ENCODE measurements around the gene HMBS.
"Not testable (repeated sequence)": the region's sequence is repeated elsewhere in the genome, so short reads cannot be mapped to it uniquely, and the experiment has no call there.

Gene HMBS

DNA sequence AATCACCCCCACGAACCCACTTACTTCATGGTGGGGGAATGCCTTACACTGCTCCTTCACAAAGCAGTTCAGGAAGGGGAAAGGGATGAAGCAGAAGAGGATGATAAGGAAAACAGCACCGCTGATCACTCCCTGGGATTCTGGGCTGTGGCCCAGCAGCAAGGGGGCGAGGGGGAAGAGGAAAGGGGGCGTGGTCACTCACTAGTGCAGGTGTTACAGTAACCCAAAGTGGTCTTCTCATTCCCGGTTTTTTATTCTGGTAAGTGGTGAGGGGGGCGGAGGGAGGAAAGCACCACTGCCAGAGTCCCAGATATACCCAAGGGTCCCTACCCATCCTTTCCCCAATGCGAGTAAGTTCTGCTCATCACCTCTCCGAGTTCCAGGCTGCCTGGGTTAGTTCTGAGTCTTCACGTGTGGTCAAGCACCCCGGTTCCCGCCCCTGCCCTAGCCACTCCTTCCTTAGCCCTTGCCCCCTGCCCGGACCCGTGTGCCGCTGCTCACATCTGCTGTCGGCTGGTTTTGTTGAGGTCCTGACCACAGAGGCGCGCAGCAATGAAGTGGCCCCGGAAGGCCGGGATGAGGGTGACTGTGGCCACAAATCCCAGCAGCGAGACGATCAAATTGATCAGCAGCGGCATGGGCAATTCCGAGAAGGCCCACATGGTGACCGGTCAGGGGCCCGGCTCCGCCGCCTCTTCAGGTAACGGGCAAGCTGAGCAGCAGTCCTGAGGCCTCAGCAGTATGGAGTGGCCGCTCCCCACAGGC lies 16.5 kb downstream of the HMBS start:
- no peak for DNase-seq (ENCODE audit: low read depth)

DNA sequence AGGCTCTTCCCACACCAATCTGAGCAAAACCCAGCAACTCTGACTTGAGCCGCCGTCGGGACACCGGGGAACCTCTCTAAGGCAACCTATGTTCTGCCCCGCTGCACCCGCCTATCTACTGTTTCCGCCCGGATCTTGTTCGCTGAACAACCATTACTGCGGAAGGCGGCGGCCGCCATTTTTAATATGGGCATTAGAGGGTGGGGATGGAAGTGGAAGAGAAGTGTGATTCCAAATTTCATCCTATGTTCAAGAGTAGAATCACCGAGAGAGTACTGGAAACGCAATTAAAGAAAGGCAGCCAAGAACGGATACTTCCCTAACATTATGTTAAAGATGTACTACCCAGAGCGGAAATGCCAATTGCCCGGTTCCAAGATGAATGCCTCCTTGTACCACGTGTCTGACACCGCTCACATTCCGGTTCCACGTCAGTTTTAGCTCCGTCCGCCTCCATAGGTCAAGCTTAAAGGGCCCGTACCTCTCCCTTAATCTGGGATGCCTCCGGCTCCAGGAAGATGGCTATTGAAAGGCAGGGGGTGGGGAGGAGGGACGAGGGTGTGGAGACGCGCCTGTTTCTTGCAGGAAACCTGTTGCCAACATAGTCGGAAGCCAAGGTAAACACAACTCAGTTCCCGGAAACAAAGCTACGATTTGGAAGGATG lies 17.2 kb downstream of the HMBS start, which contains the start of gene DPAGT1:
DPAGT1 (minus strand) TSS at position 95 of the 665 bp plus-strand sequence. CDS start 198 bp downstream, outside the sequence.
- DNase-seq (ENCODE audit: low read depth) = peak; percentile 75

DNA sequence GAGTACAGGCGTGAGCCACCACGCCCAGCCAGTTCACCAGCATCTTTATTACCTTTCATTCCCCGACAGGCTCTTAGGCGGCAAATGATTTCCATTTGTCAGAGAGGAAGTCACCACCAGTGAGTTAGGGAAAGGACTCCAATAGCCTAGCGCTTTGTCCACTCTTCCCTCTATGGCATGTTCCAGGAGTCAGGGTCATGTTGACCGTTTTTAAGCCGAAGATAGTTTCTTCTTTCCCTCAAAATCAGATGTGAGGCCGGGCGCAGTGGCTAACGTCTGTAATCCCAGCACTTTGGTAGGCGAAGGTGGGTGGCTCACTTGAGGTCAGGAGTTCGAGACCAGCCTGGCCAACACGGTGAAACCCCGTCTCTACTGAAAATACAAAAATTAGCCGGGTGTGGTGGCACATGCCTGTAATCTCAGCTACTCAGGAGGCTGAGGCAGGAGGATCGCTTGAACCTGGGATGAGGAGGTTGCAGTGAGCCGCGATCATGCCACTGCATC lies 18.5 kb downstream of the HMBS start:
- not testable (repeated sequence) for DNase-seq (ENCODE audit: low read depth)

DNA sequence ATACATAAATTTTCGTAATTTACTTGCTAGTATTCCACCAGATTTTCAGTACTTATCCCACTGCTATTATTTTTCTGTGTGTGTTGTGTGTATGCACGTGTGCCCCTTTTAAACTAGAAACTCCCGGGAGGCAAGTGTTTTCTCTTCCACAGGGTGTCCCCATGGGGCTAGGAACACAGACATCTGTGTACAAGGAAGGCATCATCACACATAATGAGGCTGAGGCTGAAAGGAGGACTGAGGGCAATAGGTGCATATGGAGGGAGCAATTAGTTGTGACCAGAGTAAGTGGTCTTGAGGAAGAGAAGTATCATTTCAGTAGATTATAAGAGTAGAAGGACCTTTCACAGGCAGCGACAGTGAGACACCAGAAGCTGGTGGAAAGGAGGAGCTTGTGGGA lies 19.1 kb downstream of the HMBS start:
- DNase-seq (ENCODE audit: low read depth) = no peak

DNA sequence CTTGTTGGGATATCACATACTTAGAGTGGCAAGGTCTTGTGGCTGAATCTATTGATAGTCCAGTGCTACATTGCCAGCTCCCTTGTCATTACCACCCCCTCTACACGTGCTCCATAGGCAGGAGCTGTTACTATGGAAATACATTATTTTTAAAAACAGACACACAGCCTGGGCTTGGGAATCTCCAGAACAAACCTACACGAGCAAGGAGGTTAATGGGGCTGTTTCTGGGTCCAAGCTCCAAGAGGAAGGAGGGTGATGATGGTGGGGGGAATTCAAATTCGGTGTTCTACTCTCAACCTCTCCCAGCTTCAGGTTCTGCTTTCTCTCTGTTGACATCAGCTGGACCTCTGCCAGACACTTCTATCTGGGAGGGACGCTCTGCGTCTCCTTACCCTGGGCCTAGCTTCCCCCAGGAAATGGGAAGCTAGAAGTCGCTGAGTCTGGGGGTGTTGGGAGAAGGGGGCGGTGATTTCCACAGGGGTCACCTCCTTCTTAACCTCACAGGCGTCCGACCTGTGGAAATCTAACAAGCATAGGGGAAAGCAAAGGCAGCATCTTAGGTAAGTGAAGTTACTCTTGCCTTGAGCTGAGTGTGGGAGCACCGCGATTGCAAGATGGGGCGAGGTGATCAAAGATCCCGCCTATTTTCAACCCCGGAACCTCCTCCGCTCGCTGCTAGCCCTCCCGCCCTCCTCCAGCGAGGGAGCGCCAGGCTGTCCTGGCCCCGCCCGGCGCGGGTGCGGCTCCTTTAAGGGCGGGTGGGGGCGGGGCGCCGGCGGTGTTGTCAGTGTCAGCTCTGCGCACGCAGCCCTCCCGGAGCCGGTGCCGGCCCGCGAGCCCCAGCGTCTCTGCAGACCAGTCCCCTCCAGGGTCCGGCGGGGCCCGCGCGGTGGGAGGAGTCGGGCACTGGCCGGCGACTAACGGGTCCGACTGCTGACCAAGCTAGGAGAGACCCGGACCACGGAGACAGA lies 22.2 kb downstream of the HMBS start, which contains the start of gene C2CD2L:
C2CD2L (plus strand) TSS at position 781 of the 974 bp plus-strand sequence. CDS start 398 bp downstream, outside the sequence.
- DNase-seq (ENCODE audit: low read depth) = peak; percentile 79

DNA sequence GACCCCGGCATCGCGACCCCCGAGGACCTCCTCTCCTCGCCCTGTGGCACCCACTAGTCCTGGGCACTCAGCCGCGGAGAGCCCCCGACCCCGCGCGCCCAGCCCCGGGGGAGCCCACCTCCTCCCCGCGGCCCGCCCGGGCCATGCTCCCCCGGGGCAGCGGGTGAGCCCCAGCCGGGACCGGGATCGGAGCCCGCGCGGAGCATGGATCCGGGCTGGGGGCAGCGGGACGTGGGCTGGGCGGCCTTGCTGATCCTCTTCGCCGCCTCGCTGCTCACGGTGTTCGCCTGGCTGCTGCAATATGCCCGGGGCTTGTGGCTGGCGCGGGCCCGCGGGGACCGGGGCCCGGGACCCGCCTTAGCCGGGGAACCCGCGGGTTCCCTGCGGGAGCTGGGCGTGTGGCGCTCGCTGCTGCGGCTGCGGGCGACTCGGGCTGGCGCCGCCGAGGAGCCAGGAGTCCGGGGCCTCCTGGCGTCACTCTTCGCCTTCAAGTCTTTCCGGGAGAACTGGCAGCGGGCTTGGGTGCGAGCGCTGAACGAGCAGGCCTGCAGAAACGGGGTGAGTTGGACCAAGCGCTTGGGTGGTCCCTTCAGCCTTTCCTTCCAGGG lies 23.0 kb downstream of the HMBS start:
- DNase-seq (ENCODE audit: low read depth) = no peak

DNA sequence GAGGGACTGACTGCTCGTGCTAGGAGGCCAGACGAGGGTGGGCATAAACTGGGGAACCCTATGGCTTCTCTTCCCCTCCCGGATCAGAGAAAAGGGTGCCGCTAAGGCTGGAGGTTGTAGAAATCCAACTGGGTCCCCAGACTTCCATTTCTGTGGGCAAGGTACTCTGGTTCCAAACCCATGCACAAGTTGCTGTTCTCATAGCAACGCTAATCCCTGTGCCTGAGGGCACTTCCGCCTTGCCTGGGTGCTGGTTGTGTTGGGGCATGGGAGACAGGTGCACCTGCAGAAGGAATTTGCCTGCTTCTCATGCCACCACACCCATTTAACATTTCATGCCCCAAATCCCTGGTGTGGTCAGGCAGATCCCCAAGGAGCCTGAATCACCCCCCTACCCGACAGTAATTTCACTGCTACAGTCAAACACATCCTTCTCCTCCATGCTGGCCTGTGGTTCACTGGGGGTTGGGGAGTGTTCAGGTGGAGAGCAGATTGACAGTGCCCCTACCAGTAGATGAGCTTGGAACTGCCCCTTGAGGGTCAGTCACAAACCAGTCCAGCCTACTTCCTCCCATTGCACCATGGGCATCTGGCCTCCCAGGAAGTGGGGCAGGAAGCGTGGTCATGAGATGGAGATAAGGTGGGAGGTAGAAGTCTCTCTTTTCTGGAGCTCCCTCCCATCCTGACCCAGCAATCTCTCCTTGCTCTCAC lies 23.6 kb downstream of the HMBS start:
- no peak for DNase-seq (ENCODE audit: low read depth)

DNA sequence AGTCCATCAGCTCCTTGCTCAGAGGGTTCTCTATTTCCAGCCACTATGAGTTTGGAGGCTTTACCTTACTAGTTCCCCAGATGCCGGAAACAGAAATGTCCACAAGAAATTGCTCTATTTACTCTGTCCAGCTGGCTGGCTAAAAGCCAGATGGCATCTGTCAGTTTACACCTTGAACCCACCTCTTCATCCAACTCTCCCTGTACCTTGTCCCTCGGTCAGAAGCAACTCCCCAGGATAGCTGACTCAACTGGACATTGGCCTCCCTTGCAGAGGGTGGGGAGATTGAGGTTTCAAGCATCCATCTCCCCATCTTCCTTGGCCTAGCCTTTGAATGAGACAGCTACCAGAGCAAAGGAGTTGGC lies 24.2 kb downstream of the HMBS start:
- DNase-seq (ENCODE audit: low read depth) = no peak

DNA sequence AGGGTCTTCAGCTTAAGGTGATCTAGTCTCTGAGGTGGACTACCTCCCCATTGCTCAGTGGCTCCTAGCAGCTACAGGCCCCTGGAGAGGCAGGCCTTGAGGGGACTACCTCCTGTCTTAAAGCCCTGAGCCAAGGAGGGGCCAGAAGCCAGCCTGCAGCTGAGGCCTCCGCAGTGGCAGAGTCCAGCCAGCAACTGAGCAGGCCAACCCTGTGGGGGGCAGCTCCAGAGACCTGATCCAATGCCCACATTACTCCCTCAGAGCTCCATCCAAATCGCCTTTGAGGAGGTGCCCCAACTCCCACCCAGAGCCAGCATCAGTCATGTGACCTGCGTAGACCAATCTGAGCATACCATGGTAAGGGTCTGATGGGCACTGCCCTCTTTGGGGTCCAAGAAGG lies 25.2 kb downstream of the HMBS start:
- no peak for DNase-seq (ENCODE audit: low read depth)

DNA sequence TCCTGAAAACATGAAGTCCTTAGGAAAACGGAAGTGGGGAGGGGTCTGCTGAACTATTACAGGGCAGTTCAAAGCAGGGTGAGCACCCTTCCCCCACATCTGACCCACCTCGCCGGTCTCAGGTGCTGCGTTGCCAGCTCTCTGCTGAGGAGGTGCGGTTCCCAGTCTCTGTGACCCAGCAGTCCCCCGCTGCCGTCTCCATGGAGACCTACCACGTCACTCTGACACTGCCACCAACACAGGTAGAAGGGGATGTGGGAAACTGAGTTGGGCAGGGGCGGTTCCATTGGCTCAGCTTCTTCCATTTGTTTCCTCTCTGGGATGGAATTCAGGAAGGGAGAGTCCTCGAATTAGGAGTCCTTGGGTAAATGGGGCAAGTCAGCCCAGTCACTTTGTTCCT lies 25.8 kb downstream of the HMBS start:
- DNase-seq (ENCODE audit: low read depth) = no peak

DNA sequence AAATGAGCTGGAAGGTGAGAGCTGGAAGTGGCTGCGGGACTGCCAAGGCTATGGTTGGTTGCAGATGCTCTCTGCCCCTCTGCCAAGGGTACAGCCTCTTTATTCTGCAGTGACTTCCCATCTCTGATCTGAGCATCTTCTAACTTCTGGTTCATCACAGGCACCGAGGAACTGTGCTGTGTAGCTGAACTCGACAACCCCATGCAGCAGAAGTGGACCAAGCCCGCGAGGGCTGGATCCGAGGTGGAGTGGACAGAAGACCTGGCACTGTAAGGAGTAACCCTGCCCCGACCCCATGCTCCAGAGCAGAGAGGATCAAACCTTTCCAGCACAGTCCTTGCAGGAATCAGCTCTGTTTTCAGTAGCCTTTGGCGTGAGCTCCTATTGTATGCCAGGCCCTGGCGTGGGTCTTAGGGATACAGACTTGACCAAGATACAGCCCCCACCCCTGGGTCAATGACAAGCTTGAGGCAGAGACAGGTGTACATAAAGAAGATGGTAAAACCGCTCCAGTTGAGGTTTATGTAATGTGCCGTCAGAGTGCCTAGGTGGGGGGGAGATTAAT lies 26.8 kb downstream of the HMBS start:
- no peak for DNase-seq (ENCODE audit: low read depth)

DNA sequence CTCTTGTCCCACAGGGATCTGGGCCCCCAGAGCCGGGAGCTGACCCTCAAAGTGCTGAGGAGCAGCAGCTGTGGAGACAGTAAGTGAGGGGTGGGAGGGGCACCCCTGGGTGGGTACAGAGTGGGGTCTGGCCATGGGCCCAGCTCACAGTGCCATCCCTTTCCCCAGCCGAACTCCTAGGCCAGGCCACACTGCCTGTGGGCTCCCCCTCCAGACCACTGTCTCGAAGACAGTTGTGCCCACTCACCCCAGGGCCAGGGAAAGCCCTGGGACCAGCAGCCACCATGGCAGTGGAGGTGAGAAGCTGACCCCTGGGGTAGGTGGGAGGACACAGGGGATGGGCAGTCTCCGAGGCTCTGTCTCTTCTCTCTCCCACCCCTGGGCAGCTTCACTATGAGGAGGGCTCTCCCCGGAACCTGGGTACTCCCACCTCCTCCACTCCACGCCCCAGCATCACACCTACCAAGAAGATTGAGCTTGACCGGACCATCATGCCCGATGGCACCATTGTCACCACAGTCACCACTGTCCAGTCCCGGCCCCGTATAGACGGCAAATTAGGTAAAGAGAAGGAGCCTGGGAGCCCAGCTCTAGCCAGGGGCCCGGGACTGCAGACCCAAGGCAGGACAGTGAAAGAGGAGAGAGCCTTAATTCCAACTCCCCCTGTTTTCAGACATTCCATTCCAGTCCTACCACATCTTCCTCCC lies 27.8 kb downstream of the HMBS start:
- DNase-seq (ENCODE audit: low read depth) = no peak

DNA sequence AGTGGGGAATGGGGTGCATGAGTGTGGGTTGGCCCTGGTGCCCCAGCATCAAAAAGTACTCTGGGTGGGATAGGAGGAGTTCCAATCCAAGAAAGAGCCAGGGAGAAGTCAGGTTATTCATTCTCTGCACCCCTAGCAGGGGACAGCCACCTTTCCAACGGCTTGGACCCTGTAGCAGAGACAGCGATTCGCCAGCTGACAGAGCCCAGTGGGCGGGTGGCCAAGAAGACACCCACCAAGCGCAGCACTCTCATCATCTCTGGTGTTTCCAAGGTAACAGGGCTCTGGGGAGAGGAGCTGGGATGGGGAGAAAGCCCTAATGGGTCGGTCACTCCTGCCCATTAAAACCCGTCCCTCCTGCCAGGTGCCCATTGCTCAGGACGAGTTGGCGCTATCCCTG lies 29.0 kb downstream of the HMBS start:
- DNase-seq (ENCODE audit: low read depth) = no peak

DNA sequence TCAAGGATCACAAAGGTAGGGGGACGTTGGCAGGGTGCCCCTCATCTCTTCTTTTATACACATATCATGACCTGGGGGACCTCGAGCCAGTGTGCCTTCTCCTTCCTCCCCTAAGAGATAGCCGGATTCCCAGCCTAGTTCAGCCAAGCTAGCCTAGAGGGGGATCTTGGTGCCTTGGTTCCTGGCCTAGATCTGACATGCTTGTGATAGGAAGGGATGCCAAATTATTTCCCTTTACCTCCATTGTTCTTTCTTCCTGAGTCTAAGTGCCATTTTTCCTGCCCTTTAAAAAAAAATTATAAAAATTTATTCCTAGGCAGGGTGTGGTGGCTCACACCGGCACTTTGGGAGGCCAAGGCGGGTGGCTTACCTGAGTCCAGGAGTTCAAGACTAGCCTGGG lies 29.7 kb downstream of the HMBS start:
- no peak for DNase-seq (ENCODE audit: low read depth)

DNA sequence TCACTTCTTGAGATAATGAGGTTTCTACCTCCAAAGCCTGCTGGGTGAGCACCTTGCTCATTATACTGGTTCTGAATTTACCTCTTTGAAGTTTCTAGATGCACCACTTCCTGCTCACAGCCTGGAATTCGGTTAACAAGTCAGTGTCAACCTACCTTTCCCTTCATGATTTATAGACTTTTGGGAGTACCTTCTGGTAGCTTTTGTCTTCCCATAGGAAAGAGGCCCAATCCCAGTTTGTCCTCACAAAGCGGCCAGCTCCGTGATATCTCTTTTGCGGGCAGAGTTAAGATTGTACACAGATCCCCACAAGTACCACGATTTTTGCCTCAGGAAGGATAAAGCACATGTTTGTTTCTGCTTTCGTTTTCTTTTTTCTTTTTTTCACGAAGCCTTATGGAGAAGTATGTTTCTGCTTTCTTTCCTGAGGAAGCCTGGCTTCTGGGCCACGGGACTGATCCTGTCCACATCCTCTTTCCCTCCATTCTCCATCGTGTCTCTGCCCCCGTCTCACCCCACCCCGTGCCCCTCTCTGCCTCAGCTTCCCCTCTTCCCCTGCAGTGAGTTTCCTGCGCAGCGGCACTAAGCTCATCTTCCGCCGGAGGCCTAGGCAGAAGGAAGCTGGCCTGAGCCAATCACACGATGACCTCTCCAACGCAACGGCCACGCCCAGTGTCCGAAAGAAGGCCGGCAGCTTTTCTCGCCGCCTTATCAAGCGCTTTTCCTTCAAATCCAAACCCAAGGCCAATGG lies 31.0 kb downstream of the HMBS start:
- no peak for DNase-seq (ENCODE audit: low read depth)

DNA sequence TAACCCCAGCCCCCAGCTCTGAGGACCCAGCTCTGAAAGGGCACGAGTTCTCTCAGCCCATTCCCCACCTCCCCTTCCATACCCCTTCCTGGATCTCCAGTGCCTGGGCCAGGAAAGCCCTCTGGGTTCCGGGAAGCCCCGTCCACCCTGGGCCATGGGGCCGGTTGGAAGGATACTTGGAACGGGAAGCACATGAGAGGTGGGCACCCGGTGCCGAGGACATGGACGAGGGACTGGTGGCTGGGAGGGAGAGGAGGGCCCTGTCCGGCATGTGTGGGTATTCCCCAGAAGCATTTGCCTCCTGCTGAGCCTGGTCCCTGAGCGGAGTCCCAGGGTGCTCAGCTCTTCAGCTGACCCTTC lies 31.5 kb downstream of the HMBS start:
- no peak for DNase-seq (ENCODE audit: low read depth)

DNA sequence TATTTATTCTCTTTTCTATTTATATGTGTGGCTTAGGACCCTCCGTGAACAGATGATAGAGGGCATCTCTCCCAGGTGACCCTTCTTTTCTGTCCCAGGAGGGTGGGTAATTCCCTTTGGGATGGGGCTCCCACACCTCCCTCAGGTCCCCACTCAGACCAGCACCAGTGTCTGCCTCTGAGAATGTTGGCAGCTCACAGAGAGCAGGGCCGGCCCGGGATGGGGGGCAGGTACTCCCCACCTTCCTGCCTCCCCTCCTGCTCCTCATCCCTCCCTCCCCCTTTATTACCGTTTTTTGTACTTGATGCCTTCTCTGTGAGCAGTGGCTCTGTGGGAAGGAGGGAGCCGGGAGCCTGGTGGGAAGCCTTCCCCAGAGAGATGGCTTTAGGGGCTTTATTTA lies 31.9 kb downstream of the HMBS start:
- DNase-seq (ENCODE audit: low read depth) = no peak

DNA sequence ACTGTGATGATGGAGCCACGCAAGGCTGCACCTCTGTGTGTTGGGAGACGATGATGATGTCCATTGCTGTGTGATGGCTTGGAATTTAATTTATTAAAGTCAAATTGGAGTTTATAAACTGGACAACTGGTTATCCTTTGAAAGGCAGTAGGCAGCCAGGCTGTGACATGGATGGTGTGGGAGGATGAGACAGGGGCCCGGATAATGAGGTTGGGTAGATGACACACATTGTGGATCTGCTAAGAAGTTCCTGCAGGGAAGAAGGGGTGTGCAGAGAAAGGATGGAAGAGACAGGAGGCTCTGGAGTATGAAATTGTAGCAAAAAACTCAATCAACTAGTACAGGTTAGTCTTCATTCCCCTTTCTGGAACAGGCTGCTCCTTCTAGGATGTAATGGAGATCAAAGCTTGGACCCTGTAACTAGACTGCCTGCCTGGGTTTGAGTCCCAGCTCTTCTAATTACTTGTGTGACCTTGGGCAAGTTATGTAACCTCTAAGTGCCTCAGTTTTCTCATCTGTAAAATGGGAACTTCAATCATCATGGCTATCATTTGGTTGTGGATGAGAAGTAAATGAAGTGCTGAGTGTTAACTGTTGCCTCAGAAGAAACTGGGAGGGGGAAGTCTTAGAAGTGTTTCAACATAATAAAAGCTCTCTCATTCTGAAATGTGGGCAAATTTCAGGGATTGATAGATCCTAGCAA lies 32.5 kb downstream of the HMBS start:
- DNase-seq (ENCODE audit: low read depth) = no peak

DNA sequence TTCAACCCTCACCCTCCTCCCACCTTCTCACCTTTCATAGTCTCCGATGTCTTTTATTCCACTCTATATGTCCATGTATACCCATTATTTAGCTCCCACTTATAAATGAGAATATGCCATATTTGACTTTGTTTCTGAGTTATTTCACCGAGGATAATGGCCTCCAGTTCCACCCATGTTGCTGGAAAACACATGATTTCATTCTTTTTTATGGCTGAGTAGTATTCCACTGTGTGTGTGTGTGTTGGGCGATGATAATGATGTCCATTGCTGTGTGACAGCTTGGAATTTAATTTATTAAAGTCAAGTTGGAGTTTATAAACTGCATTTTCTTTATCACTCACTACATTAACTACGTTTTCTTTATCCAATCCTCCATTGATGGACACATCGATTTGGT lies 33.5 kb downstream of the HMBS start:
- no peak for DNase-seq (ENCODE audit: low read depth)
